B cell (primary cell): ENCODE results near the gene CA9.

Experiments used
- EZH2 ChIP-seq: IDR thresholded peaks from 2 replicates; pipeline ENCODE4 v1.6.1; 2012; ENCODE audit warnings: borderline replicate concordance, low read depth, mild to moderate bottlenecking, moderate library complexity, low read length; ENCODE audit not compliant: insufficient read depth, poor library complexity, severe bottlenecking
- TF ChIP-seq, protein P1 (sequence below): fragments of 200-600 bp; IDR thresholded peaks from one replicate; pipeline ENCODE4 v1.8.0; 2022; ENCODE audit warnings: antibody characterized with exemption, mild to moderate bottlenecking

DNA sequence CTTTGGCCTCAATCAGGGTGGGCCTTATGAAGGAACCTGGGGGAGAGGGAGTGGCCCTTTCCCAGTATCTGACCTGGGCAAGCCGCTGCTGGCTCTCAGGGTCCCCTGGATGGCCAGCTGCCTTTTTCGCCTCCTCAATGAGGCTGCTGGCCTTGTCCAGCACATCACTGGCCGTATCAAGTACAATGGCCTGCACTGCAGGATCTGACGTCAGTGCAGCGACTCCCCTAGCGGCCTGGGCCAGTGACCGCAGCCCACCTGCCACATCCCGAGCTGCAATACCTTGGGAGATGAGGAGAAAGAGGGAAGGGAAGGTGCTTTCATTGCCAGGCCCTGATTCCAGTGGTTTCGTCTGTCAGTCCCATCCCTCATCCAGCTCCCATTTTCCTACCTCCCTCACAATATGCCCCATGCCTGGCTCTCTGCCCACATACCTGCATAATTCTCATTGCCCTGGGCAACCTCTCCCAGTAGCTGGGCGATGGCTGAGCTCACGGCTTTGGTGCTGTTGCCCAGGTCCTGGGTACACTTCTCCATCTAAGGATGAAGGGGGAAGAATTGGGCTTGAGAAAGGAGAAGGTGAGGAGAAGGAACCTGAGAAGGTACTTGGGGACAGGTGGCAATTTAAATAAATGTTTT is 39.2 kb downstream of the CA9 start:
- no peak for TF ChIP-seq EZH2
- TF ChIP-seq, protein P1, sequence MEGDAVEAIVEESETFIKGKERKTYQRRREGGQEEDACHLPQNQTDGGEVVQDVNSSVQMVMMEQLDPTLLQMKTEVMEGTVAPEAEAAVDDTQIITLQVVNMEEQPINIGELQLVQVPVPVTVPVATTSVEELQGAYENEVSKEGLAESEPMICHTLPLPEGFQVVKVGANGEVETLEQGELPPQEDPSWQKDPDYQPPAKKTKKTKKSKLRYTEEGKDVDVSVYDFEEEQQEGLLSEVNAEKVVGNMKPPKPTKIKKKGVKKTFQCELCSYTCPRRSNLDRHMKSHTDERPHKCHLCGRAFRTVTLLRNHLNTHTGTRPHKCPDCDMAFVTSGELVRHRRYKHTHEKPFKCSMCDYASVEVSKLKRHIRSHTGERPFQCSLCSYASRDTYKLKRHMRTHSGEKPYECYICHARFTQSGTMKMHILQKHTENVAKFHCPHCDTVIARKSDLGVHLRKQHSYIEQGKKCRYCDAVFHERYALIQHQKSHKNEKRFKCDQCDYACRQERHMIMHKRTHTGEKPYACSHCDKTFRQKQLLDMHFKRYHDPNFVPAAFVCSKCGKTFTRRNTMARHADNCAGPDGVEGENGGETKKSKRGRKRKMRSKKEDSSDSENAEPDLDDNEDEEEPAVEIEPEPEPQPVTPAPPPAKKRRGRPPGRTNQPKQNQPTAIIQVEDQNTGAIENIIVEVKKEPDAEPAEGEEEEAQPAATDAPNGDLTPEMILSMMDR, result no peak
